Epithelial cell of proximal tubule (primary cell): Measurements from ENCODE around the gene FLT1. TPM values are rescaled to one million over a fixed set of nuclear protein-coding genes. Genes with fewer than 3 reads are reported as not detected.

Experiments used
- DNase-seq: peaks from one replicate; pipeline ENCODE4 v3.0.0-alpha.2; 2011; ENCODE audit warnings: low read depth
- H3K4me3 ChIP-seq: 2 replicates; pipeline ENCODE4 v1.5.1; 2011; ENCODE audit warnings: low read depth, mild to moderate bottlenecking, low read length
- total RNA-seq: library from RNA; depleted of rRNA; stranded (reverse); fragments of >200 nt; gene quantifications from 2 replicates; pipeline ENCODE4 v1.2.3, GENCODE V29; 2015
- TF ChIP-seq, protein P1 (sequence below): conservative IDR thresholded peaks from 2 replicates; pipeline ENCODE4 v1.5.1; 2012; ENCODE audit warnings: low read depth, mild to moderate bottlenecking, low read length

Gene FLT1
- total RNA-seq, 1 donor from 2014 or later, result 0.17 TPM

DNA sequence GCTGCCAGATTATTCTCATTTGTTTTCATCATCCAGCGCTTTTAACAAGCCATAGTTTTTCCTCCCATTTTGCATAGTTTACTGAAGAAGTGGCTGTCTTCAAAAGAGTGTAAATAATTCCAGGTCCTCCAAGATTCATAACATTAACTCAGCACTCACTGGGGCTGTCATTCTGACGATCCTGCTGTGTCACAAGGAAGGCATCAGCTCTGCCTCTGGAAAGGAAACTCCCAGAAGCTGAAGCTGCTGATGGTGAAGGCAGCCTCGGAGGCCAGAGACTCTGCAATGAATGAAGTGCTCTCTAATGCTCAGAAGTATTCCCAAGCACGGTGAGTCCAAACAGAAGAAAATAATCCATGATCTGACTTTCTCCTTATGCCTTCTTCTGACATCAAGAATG lies 60.0 kb downstream of the FLT1 start:
- TF ChIP-seq, protein P1, sequence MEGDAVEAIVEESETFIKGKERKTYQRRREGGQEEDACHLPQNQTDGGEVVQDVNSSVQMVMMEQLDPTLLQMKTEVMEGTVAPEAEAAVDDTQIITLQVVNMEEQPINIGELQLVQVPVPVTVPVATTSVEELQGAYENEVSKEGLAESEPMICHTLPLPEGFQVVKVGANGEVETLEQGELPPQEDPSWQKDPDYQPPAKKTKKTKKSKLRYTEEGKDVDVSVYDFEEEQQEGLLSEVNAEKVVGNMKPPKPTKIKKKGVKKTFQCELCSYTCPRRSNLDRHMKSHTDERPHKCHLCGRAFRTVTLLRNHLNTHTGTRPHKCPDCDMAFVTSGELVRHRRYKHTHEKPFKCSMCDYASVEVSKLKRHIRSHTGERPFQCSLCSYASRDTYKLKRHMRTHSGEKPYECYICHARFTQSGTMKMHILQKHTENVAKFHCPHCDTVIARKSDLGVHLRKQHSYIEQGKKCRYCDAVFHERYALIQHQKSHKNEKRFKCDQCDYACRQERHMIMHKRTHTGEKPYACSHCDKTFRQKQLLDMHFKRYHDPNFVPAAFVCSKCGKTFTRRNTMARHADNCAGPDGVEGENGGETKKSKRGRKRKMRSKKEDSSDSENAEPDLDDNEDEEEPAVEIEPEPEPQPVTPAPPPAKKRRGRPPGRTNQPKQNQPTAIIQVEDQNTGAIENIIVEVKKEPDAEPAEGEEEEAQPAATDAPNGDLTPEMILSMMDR, result no peak
- DNase-seq, result no peak
- H3K4me3 ChIP-seq, result no peak overlapping the region

DNA sequence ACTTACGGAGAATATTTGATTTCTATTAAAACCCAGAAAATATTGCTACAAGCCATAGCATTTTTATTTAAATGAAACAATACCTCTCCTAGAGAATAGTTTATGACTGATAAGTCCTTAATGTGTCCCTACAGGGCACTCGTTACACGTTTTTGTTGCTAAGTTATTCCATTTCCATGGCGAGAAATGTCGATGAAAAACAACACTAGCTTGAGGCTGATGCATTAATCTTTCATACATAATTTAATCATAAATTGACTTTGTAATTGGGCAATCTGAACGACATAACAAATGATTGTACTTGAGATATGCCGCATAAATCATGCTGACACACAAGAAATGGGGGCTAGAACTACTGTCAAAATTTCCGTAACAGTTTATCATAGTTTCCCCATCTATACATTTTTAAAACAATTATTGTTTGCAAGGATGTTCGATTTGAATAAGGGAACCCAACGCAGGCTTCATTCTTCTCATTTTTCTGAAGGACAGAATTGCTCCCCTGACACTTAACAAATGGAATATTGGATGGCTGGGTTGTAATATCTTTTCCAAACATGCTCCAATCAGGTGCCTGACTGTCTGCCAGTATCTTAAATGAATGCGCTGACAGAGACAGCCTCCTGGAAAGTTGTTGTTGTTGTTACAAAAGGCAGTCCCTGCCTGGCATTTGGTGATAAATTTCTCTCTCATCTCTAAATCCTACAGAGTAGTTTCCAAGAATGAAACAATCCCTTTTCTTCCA lies 61.9 kb downstream of the FLT1 start:
- no peak overlapping the region for H3K4me3 ChIP-seq
- TF ChIP-seq, protein P1, result no peak
- no peak for DNase-seq

DNA sequence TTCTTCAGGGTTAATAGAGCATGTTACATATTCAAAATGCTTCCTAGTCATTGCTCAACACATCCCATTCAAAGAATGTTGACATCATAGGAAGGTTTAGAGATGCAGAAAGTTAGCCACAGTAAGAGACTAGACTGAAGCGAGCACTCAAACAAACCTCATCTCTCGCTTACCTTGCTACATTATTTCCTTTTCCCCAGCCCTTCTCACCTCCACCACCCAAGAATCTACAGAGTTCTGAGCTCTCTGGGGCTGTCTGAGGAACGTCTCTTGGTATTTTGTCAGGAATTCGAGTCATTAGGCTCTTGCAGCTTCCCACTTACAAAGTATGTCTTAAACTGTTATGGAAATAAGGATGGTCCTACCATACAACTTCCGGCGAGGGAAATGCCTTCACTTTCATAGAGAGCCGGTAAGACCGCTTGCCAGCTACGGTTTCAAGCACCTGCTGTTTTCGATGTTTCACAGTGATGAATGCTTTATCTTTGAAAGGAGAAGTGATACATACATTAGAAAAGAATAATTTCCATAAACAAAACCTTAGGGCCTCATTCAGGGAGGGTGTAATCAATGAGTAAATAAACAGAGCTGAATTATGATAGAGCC lies 65.1 kb downstream of the FLT1 start:
- TF ChIP-seq, protein P1, result no peak
- H3K4me3 ChIP-seq, result no peak overlapping the region
- DNase-seq, result no peak

DNA sequence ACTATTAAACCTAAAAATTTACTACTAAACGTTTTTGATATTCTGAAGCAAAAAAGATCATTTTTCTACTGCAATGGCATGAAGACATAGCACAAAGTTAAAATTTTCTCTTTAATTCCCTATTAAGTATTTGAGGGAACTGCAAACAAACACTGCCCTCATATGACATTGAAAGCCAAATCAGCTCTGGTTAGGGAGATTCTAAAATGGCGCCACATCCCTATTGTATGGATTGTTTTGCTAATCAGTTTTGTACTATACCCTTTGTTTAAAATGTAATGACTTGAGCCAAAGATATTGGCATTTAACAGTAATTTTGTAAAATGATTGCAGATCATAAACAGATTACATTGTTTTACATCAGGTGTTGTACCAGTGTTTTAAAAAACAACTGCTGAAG lies 65.8 kb downstream of the FLT1 start:
- H3K4me3 ChIP-seq, result no peak overlapping the region
- no peak for DNase-seq
- TF ChIP-seq, protein P1, result no peak

DNA sequence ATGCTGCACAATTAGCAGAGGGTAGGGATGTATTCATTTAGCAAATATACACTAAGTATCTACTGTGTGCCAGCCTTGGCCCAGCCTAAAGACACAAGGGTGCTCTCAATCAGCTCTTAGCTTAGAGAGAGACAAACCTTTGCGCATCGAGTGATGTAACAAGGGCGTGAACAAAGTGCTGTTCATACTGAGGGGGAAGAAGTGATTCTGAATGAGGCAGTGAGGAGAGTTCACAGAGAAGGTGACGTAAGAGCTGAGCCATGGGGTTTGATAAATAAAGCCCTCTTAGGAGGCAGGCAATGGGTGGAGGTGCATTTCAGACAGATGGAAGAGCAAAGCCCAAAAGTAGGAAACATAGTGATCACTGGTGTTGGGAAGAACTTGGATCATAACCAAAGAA lies 68.5 kb downstream of the FLT1 start:
- no peak overlapping the region for H3K4me3 ChIP-seq
- TF ChIP-seq, protein P1, result no peak

DNA sequence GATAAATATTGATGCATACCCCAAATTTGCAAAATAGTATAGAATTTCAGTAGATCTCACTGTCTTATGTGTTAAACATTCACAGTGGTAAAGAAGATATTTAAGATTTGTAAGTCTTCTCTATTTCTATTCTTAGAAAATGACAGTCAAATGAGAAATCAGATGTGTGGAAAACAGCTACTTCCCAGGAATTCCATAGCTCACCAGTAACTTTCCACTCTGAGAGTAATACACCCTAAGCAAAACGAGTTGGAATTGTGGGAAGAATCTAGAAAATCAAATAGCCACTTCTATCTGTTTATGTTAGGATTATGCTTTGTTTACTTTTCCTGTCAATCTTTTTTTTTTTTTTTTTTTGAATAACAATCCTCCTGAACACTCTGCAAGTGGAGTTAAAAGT lies 69.1 kb downstream of the FLT1 start:
- DNase-seq, result no peak
- H3K4me3 ChIP-seq, result no peak overlapping the region
- TF ChIP-seq, protein P1, result no peak

More for the DNA sequence above, 68.5 kb downstream of the FLT1 start:
- DNase-seq, result no peak

DNA sequence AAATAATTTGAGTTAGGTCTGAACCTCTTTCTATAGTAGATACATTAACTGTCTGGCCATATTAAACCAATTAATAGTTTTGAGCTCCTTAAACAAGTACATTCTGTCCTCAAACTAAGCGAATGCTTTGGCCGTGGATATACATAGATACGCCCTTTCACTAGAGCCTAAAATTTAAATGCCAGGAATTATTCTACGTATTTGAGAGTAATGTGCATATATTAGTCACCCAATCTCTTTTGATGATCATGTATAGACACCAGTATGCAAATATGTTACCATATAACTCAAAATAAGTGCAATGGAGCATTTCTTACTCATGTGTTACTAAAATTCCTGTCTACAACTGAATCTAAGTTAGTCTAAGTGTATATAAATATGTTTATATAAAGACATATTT lies 70.4 kb downstream of the FLT1 start:
- DNase-seq, result no peak
- TF ChIP-seq, protein P1, result no peak
- no peak overlapping the region for H3K4me3 ChIP-seq
